ENCODE measurements around the gene MYBL2.

MYBL2 gene

GRCh38 chr20:43717616-43717995 lies 50.7 kb downstream of the MYBL2 start:
- Mint-ChIP-seq H3K27me3 (no peaks in the 10 kb centered on the region), H3K36me3 (ENCODE audit: insufficient read depth) (no peaks in the 10 kb centered on the region), H3K4me3 (no peak overlapping the region), H3K9me3 (no peaks in the 10 kb centered on the region), H3K27ac (ENCODE audit: low read depth) (no peak overlapping the region), H3K4me1 (peaks cover 5% of the 10 kb centered on the region)
- DNase-seq (ENCODE audit: low spot score in 2 of 2) (no peak), ATAC-seq (replicated peaks; ENCODE audit: extremely low read depth, poor library complexity, severe bottlenecking) (no peak)

GRCh38 chr20:43720007-43720406 lies 53.1 kb downstream of the MYBL2 start:
- Mint-ChIP-seq H3K9me3 (no peaks in the 10 kb centered on the region), H3K4me3 (no peak overlapping the region), H3K4me1 (peaks cover 5% of the 10 kb centered on the region), H3K27ac (ENCODE audit: low read depth) (peak overlapping the region; percentile 5), H3K27me3 (no peaks in the 10 kb centered on the region), H3K36me3 (ENCODE audit: insufficient read depth) (no peaks in the 10 kb centered on the region)
- ATAC-seq (replicated peaks; ENCODE audit: extremely low read depth, poor library complexity, severe bottlenecking) = no peak
- no peak for DNase-seq (ENCODE audit: low spot score in 2 of 2)

- Mint-ChIP-seq H3K4me1 (peaks cover 5% of the 10 kb centered on the region), H3K9me3 (no peaks in the 10 kb centered on the region), H3K36me3 (ENCODE audit: insufficient read depth) (no peaks in the 10 kb centered on the region), H3K27me3 (no peaks in the 10 kb centered on the region), H3K27ac (ENCODE audit: low read depth) (no peak overlapping the region), H3K4me3 (no peak overlapping the region)
- no peak for ATAC-seq (replicated peaks; ENCODE audit: extremely low read depth, poor library complexity, severe bottlenecking)
- no peak for DNase-seq (ENCODE audit: low spot score in 2 of 2)
Measured at GRCh38 chr20:43721097-43721428, 54.1 kb downstream of the MYBL2 start.

- Mint-ChIP-seq H3K27ac (ENCODE audit: low read depth) (no peak overlapping the region), H3K9me3 (no peaks in the 10 kb centered on the region), H3K4me1 (peaks cover 5% of the 10 kb centered on the region), H3K36me3 (ENCODE audit: insufficient read depth) (no peaks in the 10 kb centered on the region), H3K27me3 (no peaks in the 10 kb centered on the region), H3K4me3 (peak overlapping the region; percentile 21)
- DNase-seq (ENCODE audit: low spot score in 2 of 2) = no peak
- no peak for ATAC-seq (replicated peaks; ENCODE audit: extremely low read depth, poor library complexity, severe bottlenecking)
Measured at GRCh38 chr20:43721429-43722152, 54.7 kb downstream of the MYBL2 start.

GRCh38 chr20:43722153-43722505 lies 55.2 kb downstream of the MYBL2 start:
- Mint-ChIP-seq H3K36me3 (ENCODE audit: insufficient read depth) (no peaks in the 10 kb centered on the region), H3K4me1 (peaks cover 5% of the 10 kb centered on the region), H3K27me3 (no peaks in the 10 kb centered on the region), H3K4me3 (peak overlapping the region; percentile 21), H3K27ac (ENCODE audit: low read depth) (no peak overlapping the region), H3K9me3 (no peaks in the 10 kb centered on the region)
- DNase-seq (ENCODE audit: low spot score in 2 of 2) = no peak
- ATAC-seq (replicated peaks; ENCODE audit: extremely low read depth, poor library complexity, severe bottlenecking) = peak; percentile 65

GRCh38 chr20:43723186-43723585 lies 56.3 kb downstream of the MYBL2 start:
- Mint-ChIP-seq H3K27ac (ENCODE audit: low read depth) (no peak overlapping the region), H3K27me3 (no peaks in the 10 kb centered on the region), H3K9me3 (no peaks in the 10 kb centered on the region), H3K4me3 (no peak overlapping the region), H3K4me1 (peaks cover 5% of the 10 kb centered on the region), H3K36me3 (ENCODE audit: insufficient read depth) (no peaks in the 10 kb centered on the region)
- ATAC-seq (replicated peaks; ENCODE audit: extremely low read depth, poor library complexity, severe bottlenecking) (no peak), DNase-seq (ENCODE audit: low spot score in 2 of 2) (no peak)

- no peaks in the 10 kb centered on the region for H3K9me3 Mint-ChIP-seq
- ATAC-seq (replicated peaks; ENCODE audit: extremely low read depth, poor library complexity, severe bottlenecking) (no peak), DNase-seq (ENCODE audit: low spot score in 2 of 2) (no peak)
- no peaks in the 10 kb centered on the region for H3K36me3 Mint-ChIP-seq (ENCODE audit: insufficient read depth)
- no peaks in the 10 kb centered on the region for H3K27me3 Mint-ChIP-seq
- peaks cover 9% of the 10 kb centered on the region for H3K4me1 Mint-ChIP-seq
- no peak overlapping the region for H3K27ac Mint-ChIP-seq (ENCODE audit: low read depth)
- no peak overlapping the region for H3K4me3 Mint-ChIP-seq
Measured at GRCh38 chr20:43723735-43724134, 56.8 kb downstream of the MYBL2 start.

- no peak overlapping the region for H3K4me3 Mint-ChIP-seq
- H3K36me3 Mint-ChIP-seq (ENCODE audit: insufficient read depth) = no peaks in the 10 kb centered on the region
- no peaks in the 10 kb centered on the region for H3K27me3 Mint-ChIP-seq
- no peak for DNase-seq (ENCODE audit: low spot score in 2 of 2)
- peaks cover 12% of the 10 kb centered on the region for H3K4me1 Mint-ChIP-seq
- ATAC-seq (replicated peaks; ENCODE audit: extremely low read depth, poor library complexity, severe bottlenecking) = no peak
- no peaks in the 10 kb centered on the region for H3K9me3 Mint-ChIP-seq
- H3K27ac Mint-ChIP-seq (ENCODE audit: low read depth) = no peak overlapping the region
Measured at GRCh38 chr20:43724383-43724782, 57.5 kb downstream of the MYBL2 start.

- Mint-ChIP-seq H3K4me3 (no peak overlapping the region), H3K9me3 (no peaks in the 10 kb centered on the region), H3K27ac (ENCODE audit: low read depth) (no peak overlapping the region), H3K27me3 (no peaks in the 10 kb centered on the region), H3K36me3 (ENCODE audit: insufficient read depth) (no peaks in the 10 kb centered on the region), H3K4me1 (peaks cover 12% of the 10 kb centered on the region)
- ATAC-seq (replicated peaks; ENCODE audit: extremely low read depth, poor library complexity, severe bottlenecking) = no peak
- DNase-seq (ENCODE audit: low spot score in 2 of 2) = no peak
Measured at GRCh38 chr20:43725666-43726065, 58.8 kb downstream of the MYBL2 start.

- no peaks in the 10 kb centered on the region for H3K36me3 Mint-ChIP-seq (ENCODE audit: insufficient read depth)
- no peaks in the 10 kb centered on the region for H3K9me3 Mint-ChIP-seq
- H3K4me3 Mint-ChIP-seq = no peak overlapping the region
- DNase-seq (ENCODE audit: low spot score in 2 of 2) (no peak), ATAC-seq (replicated peaks; ENCODE audit: extremely low read depth, poor library complexity, severe bottlenecking) (no peak)
- H3K27ac Mint-ChIP-seq (ENCODE audit: low read depth) = no peak overlapping the region
- peaks cover 12% of the 10 kb centered on the region for H3K4me1 Mint-ChIP-seq
- no peaks in the 10 kb centered on the region for H3K27me3 Mint-ChIP-seq
Measured at GRCh38 chr20:43726333-43726732, 59.4 kb downstream of the MYBL2 start.

GRCh38 chr20:43726811-43727338 lies 60.0 kb downstream of the MYBL2 start, which contains the start of gene GTSF1L:
Gene GTSF1L (minus strand): TSS chr20:43727002. CDS start chr20:43726694, 308 bp downstream.
- H3K27ac Mint-ChIP-seq (ENCODE audit: low read depth) = no peak within 1 kb of the TSS
- no peaks in the 10 kb centered on the region for H3K27me3 Mint-ChIP-seq
- H3K9me3 Mint-ChIP-seq = no peaks in the 10 kb centered on the region
- H3K4me3 Mint-ChIP-seq = no peak within 1 kb of the TSS
- ATAC-seq (replicated peaks; ENCODE audit: extremely low read depth, poor library complexity, severe bottlenecking) (no peak), DNase-seq (ENCODE audit: low spot score in 2 of 2) (no peak)
- H3K4me1 Mint-ChIP-seq = peaks cover 11% of the 10 kb centered on the region
- H3K36me3 Mint-ChIP-seq (ENCODE audit: insufficient read depth) = no peaks in the 10 kb centered on the region

- DNase-seq (ENCODE audit: low spot score in 2 of 2) (no peak), ATAC-seq (replicated peaks; ENCODE audit: extremely low read depth, poor library complexity, severe bottlenecking) (no peak)
- Mint-ChIP-seq H3K36me3 (ENCODE audit: insufficient read depth) (no peaks in the 10 kb centered on the region), H3K4me1 (peaks cover 7% of the 10 kb centered on the region), H3K9me3 (no peaks in the 10 kb centered on the region), H3K27me3 (no peaks in the 10 kb centered on the region), H3K4me3 (no peak overlapping the region), H3K27ac (ENCODE audit: low read depth) (no peak overlapping the region)
Measured at GRCh38 chr20:43727980-43728590, 61.2 kb downstream of the MYBL2 start.

- Mint-ChIP-seq H3K4me1 (peaks cover 7% of the 10 kb centered on the region), H3K36me3 (ENCODE audit: insufficient read depth) (no peaks in the 10 kb centered on the region), H3K4me3 (no peak overlapping the region), H3K27me3 (no peaks in the 10 kb centered on the region), H3K9me3 (no peaks in the 10 kb centered on the region), H3K27ac (ENCODE audit: low read depth) (no peak overlapping the region)
- DNase-seq (ENCODE audit: low spot score in 2 of 2) (no peak), ATAC-seq (replicated peaks; ENCODE audit: extremely low read depth, poor library complexity, severe bottlenecking) (no peak)
Measured at GRCh38 chr20:43728686-43729255, 61.9 kb downstream of the MYBL2 start.

All from central memory CD8-positive, alpha-beta T cell (primary cell).